Measurements from ENCODE around the gene SRGAP1.
"Not testable (repeated sequence)": the region's sequence is repeated elsewhere in the genome, so short reads cannot be mapped to it uniquely, and the experiment has no call there.

Gene SRGAP1

DNA sequence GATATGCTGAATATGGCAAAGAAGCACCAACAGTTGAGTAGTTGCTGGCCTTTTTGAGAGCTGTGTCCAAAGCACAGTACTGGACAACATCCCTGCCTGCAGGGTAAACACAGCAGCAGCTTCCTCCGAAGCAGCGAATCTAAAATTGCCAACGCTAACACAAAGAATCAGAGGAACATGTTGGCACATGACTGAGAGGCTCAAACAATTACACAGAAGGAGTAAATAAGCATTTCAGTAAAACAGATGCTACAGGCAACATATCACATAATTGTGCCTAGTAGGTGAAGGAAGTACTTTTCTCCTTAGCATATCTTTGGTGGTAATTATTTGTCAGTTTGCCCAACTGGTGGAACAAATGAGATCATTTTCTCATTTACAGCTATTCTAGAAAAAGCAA, 325.5 kb downstream of the SRGAP1 start:
- ATAC-seq (no peak), DNase-seq (no peak)

DNA sequence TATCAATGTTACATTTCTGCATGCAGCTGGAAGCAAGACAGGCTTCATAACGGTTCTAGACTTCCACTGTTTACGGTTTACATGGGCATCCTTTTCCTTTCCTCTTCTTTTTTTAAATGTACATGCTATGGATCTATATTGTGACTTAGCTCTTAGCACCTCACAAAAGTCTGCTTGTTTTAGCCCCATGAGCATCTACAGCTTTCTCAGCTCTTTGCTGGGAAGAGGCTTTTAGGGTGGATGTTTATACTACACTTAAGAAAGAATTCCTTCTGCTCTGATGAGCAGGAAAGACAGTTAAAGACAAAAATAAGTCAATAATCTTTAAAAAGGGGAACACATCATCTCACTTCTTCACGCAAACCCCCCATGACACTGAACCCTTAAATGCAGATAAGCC, 326.2 kb downstream of the SRGAP1 start:
- ATAC-seq (no peak), DNase-seq (no peak)

DNA sequence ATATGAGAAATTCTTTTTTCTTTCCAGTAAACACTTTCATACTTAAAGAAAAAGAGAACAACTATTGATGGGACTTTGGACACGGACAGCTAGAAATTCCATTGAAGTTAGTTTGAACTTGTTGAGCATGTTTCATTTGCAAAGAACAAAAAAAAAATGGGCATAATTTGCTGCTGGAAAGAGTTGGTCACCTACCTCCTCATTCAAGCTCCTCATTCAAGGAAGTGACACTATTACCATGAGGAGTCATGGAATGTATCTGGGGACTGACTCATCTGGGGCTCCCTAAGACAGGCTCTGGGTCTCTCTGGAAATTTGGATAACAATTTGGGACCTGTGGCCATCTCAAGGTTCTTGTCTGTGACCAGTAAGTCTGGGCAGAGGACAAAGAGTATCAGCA, 327.2 kb downstream of the SRGAP1 start:
- DNase-seq: no peak
- ATAC-seq: no peak

DNA sequence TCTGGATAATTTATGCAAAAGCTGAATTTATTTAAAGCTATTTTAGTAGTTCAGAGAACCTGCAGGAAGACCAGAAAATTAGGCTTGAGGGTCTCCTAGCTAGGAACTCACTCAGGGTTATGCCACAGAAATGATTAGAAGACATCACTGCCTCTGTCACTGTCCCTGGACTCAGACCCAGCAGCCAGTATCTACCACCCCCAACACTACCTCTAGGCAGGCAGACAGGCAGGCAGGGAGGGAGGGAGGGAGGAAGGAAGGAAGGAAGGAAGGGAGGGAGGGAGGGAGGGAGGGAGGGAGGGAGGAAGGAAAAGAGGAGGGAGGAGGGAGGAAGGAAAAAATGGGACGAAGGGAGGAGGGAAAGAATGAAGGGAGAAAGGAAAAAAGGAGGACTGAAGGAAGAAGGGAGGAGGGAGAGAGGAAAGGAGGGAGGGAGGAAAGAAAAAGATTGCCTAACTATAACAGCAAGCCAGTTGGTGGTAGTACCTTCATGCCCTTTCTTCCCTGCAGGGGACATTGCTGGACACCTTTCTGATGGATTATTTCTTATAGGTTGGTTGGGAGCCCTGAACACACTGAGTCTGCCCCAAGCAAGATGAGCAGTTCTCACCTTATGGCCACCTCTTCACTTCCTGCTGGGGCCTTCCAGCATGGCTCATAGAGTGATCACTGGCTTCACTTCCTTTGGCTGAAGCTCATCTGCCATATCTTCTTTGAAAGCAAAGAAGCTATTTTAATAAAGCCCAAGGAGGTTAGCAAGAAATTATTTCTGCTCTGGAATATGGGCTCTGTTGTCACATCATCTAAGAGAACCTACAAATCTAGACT, 327.9 kb downstream of the SRGAP1 start:
- ATAC-seq (no peak), DNase-seq (no peak)

DNA sequence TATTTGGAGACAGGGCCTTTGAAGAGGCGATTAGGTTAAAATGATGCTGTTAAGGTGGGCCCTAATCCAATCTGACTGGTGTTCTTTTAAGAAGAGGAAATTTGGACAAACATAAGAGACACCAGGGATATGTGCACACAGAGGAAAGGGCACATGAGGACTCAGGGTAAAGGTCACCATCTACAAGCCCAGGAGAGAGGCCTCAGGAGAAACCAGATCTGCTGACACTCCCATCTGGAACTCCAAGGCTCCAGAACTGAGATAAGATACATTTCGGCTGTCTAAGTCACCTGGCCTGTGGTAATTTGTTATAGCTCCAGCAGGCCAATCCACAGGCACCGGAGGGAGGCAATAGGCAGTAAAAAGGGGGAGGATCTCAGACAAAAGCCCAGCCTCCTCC, 329.0 kb downstream of the SRGAP1 start:
- DNase-seq: no peak
- no peak for ATAC-seq

DNA sequence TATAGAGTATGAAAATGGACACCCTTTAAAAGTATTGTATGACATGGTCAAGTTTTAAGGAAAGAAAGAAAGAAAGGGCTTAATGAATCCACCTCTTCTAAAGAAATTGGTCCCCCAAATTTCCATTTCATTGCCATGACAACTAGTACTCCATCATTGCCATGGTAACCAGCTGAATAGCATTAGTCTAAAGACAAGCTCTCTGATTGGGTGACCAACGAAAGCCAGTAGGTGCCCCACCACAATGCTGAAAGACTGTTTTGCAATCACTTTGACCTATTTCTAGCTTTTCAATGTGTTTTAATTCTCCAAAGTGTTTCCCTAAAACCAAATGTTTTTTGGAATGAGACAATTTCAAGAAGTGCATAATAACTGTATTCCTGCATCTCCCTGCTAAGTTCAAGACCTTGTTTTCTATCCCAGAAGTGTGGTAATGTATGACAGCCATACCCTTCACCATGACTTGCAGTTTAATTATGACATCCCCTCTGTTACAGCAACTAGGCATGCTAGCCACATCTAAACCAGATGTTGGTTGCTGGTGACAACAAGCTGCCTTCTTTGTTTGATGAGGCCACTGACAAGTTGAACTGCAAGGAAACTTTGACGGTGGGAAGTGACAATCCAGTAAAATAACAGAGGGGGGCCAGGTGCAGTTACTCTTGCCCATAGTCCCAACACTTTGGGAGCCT, 330.9 kb downstream of the SRGAP1 start:
- no peak for ATAC-seq
- DNase-seq: no peak

DNA sequence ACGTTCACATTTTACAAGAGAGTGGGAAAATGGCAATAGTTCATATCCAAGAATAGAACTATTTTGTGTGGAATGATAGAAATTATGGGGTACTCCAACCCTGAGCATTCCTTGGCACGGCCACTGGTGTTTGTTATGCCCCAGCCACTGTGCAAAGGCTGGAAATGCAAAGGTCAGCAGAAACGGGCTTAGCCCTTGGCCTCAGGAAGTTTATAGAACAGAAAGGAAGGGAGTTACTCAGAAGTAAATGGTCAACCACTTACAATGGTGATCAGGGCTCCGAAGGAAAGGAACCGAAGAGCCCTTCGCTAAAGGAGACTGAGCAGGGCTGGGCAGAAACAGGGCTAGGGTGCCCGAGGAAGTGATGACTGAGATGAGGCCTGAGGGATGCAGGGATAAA, 332.5 kb downstream of the SRGAP1 start:
- DNase-seq (no peak), ATAC-seq (no peak)

DNA sequence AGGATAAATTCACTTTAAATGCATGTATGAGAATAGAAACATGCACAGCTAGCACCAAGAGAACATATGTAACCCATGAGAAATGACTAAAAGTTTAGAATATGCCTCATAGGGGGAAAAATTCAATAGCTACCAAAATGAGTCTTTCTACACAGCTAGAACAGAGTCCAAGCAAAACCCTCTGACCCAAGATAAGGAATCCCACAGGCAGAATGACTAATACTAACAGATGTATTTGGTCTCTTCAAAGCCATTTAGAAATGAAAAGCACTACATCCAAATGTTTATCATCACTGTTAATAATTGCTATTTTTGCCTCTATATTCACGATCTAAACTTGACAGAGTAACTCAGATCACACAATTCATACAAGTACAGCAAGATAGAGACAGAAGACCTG, 333.6 kb downstream of the SRGAP1 start:
- DNase-seq (no peak), ATAC-seq (no peak)

DNA sequence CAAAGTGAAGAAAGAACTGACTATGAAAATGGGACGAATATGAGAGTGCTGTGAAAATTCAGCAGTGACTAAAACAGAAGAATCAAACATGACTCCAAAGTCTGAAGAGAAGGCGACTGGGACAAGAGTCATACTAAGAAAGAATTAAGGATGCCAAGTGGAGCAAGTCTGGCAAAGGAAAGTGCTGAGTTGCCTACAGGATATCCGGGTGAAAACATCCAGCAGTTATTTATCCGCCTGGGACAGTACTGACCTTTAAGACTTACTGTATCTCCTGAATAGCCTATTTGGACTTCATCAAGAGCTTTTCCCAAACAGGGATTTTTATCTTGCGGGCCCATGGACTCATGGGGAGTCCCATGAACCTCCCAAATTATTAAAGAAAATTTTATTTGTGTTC, 336.5 kb downstream of the SRGAP1 start:
- DNase-seq (no peak), ATAC-seq (no peak)

DNA sequence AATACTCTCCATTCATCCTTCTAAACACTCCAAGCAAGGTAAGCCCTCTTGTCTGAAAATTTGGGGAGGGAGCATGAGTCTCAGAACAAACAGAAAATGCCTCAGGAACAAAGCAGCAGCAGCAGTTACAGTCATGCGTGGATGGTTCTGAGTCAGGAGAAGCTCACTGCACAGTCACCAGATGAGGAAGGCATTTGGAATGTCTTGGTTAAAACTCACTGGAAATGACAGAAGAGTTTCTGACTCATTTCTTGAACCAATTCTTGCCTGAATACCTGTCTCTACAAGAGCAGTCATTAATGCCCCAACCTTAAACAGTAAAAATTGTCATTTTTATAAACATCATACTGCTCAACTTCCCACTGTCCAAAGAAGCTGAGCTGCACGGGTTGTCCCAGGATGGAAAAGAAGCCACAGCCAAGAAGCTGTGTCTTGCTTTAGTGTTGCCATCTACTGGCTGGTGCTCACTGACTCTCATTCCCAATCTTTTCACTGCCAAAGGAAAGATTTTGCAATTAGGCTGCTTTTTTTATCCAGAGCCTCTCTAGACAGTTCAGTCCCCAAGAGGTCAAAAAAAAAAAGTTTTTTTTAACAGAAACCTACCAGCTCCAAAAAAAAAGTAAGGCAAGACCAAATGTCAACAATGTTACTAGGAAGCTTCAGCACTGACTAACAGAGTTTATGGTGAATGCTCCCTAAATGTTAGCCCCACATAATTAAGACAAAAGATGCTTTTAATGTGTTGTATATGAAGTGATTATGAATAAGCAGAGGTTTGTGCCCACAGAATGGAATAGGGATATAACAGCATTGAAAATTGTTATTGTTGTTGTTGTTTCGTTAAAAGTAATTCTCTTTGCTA, 337.2 kb downstream of the SRGAP1 start:
- ATAC-seq (no peak), DNase-seq (no peak)

DNA sequence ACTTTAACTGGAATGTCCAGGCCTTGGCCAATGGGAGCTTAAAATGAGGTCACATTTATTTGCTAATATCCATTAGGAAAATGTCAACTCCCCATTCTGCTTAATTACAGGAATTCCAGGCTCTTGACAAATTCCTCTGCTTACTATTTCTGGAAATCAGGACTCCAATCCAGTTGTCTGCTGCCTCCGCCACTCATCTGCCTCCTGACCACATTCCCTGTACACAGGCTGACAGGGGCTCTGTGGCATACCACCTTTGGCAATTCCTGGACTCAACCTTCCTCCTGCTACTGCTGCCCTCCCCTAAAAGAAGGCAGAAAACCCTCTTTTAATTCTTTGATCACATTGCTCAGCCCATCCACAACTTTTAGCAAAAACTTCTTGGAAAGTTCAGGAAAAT, 339.7 kb downstream of the SRGAP1 start:
- no peak for ATAC-seq
- no peak for DNase-seq

DNA sequence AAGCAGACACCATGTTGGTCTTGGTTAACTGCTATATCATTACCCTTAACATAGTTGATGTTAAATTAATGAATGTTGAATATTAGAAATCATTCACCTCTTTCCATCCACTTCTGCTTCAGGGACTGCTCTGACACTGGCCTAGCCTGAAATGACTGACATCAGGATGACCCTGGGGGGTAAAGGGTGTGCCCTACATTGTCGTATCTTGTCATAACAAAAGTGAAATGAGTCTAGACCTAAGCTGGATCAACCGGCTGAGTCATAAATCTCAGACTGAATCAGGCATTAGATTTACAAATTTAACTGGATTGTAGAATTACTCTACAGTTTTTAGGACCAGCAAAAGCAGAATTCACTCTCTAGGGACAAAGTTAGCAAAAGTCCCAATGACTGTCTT, 342.3 kb downstream of the SRGAP1 start:
- ATAC-seq (peak; percentile 61), DNase-seq (no peak)

DNA sequence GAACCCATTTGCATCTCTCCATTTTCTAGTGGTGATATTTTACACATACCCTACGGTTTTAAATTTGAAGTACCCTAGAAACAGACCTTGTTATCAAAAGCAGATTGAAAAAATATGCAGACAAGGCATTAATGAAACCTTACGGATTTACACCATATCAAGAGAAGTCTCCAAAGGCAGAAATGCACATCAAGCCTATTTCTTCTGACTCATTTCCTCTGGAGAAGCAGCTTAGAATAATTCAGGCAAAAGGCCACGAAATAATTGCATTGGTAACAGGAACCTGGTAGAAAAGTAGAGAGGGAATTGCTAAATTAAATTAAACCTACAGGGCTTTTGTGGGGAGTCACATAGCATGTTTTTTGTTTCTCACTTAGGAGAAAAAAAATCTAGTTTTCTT, 342.9 kb downstream of the SRGAP1 start:
- DNase-seq (no peak), ATAC-seq (no peak)

DNA sequence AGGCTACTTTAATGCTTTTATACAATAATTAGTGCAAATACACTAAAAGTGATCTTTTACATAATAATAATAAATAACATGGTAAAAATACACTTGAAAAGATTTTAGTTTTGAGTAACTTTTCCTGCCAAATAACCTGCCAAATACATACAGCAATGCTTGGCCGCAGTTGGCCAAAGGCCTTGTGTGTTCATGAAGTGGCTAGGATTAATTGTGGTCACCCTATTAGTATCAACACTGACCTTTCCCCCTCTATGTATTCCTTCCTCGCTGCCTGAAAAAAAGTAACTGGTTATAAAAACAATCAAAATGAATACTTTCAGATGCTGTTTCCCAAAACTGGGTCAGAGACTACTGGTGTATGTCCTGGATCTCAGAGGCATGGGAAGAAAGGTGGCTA, 343.3 kb downstream of the SRGAP1 start:
- ATAC-seq: no peak

DNA sequence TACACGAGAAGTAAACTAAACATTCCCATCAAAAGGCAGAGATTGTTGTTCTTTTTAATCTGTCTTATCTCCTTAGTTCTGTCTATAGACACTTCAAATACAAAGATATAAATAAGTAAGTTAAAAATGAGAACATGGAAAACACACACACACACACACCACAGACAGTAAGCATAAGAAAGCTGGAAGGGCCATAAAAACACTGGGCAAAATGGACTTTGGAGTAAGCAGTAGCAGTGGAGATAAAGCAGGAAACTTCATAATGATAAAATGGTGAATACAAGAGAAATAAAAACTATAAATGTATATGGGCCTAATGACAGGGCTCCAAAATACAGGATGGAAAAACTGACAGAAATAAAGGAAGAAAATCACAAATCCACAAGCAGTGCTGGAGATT, 345.0 kb downstream of the SRGAP1 start:
- DNase-seq (no peak), ATAC-seq (no peak)

More for the DNA sequence above, 343.3 kb downstream of the SRGAP1 start:
- no peak for DNase-seq

DNA sequence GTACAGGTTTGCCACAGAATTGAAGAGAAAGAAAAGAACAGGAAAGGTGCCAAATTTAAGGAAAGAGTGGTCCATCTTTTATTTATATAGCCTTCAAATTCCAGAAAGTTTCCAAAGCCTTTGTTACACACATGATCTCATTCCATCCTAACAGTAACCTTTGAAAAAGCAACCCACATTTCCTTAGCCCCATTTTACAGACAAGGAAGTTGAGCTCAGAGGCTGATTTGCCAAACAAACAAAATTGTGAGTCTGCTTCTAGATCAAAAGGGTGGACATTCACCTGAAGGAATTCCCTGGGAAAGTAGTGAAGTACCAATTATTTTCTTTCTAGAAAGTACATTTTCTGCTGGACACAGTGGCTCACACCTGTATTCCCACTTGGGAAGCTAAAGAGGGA, 345.6 kb downstream of the SRGAP1 start:
- ATAC-seq (no peak), DNase-seq (no peak)

DNA sequence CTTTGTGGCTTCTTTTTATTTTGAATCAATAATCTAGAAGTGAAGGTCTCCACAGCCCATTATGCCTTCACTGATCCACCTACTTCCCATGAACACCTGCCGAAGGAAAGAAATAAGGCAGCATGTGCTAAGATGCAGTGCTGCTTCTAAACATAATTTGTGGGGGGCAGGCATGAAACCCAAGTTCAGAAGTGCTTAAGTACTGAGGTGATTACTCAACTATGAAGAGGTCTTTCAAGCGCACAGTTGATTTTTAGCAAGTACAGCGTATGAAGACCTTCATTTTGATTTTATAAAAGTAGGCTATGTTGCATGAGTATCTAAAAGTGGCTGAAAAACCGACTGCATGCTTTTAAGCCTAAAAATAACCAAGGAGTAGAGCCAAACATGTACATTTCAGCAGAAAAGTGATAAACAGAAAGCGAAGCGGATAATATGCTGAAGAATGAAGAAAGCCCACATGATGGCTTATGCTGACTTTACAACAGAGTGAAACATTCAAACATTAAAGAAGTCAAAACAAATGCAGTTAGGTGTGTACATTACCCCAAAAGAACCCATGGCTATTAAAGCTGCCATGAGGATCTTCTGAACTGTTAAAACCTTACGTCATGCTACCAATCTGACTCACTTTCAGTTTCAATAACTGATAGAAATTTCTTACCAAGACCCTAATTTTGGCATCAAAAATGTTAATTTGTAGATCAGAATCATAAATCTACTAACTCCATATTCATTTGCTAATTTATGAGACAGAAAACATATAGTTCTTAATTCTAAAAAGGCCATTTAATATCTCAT, 348.3 kb downstream of the SRGAP1 start:
- ATAC-seq: no peak
- no peak for DNase-seq

DNA sequence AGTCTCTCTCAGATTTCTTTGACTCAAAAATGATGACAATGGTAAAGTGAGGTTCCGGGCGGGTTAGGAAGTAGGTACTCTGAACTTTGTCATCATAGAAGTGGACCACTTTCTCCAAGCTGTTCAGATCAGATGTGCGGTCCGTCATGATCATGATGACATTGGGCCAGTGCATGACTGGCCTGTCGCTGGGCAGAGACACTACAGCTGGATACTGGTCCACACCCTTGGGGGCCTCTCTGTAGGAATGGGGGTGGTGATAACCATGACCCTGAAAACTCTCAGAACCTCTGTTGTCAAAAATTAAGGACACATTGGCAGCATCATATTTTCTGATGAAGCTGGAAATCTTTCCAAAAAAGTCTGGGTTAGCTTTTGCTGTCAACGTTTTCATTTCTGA, 349.4 kb downstream of the SRGAP1 start:
- DNase-seq (no peak), ATAC-seq (no peak)

DNA sequence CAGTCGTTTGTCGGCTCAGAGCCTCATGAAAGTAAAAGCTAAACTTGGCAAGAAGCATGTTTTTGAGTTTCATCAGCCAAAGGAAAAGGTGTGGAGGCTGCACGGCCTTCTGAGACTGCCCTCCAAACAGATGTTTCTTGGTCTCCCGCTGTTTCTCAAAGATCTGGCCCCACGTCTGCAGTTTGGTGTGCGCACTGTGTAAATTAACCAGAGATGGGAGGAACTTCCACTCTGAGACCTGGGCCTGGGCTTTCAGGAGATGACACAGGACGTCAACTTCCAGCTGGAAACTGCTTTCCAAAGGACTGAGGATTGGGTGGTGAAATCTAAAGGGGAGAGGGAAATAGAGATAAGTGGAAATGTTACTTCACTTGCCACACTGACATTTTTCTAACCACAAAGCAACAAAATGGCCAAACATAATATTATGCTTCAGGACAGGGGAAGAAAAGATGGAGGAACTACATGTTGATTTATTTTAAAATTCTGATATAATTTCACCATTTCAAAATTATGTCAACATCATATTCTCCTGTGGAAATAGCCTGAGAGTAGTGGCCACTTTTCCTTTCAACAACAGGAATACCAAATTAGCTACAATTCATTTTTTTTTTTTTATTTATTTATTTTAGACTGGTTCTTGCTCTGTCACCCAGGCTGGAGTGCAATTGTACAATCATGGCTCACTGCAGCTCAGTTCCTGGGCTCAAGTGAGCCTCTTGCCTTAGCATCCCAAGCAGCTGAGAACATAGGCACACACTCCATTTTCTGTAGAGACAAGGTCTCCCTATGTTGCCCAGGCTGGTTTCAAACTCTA, 350.0 kb downstream of the SRGAP1 start:
- DNase-seq (no peak), ATAC-seq (no peak)

DNA sequence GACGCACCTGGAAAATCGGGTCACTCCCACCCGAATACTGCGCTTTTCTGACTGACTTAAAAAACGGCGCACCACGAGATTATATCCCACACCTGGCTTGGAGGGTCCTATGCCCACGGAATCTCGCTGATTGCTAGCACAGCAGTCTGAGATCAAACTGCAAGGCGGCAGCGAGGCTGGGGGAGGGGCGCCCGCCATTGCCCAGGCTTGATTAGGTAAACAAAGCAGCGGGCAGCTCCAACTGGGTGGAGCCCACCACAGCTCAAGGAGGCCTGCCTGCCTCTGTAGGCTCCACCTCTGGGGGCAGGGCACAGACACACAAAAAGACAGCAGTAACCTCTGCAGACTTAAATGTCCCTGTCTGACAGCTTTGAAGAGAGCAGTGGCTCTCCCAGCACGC, 351.3 kb downstream of the SRGAP1 start:
- DNase-seq, ATAC-seq: not testable (repeated sequence)

DNA sequence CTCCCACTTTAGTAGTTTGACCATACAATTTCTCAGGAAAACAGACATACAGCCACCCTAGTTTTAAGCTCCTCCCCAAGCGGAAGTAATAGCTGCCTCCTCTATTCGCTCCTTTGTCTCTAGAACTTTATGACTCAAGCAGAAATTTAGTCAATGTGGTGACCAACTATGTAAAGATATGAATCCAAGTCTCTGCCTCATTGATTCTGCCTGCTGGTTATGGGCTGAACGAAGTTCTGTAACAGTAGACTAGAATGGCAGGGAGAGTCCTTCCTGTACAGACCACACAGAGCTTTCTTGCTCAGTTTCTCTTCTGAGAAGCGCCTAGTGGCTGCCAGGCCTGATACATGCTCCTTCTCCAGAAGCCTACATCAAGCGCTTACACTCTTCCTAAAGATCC, 358.5 kb downstream of the SRGAP1 start:
- ATAC-seq (no peak), DNase-seq (no peak)

Measured in stimulated activated naive CD8-positive, alpha-beta T cell treated with anti-CD3 and anti-CD28 coated beads, Interleukin-15, Interleukin-2, amounts not matched to agents 100 U/mL and 50 U/mL, for 24 hours (primary cell).